Measurements from ENCODE around the gene PC. TPM values are rescaled to one million over a fixed set of nuclear protein-coding genes. Genes with fewer than 3 reads are reported as not detected.

Gene PC
- total RNA-seq, 1 experiment from 2014 or later, result 24.5 TPM

- intact Hi-C loops (cut with micrococcal nuclease), result loop anchor here (2.0 kb wide), 2 partner anchors 21 to 87 kb away; no protein-coding TSS in a partner anchor
These were observed 122.3 kb downstream of the PC start for GRCh38 chr11:66835768-66836405.

GRCh38 chr11:66834943-66835342 lies 123.2 kb downstream of the PC start:
- CTCF ChIA-PET, result interaction anchor here (0.6 to 1.0 kb wide), 4 partner anchors 20 to 157 kb away, joined by 4 to 7 read pairs (median 4); partner anchors contain the start of gene RBM4B

More at GRCh38 chr11:66835768-66836405, 122.3 kb downstream of the PC start:
- no peaks in the 10 kb centered on the region for H3K9me3 ChIP-seq (ENCODE audit: low read length)
- no peak overlapping the region for H3K27ac ChIP-seq (ENCODE audit: low read length)
- no TSS peak for BruUV-seq (replicated peaks)
- no peaks in the 10 kb centered on the region for H3K27me3 ChIP-seq (ENCODE audit: low read length)
- peaks cover 10% of the 10 kb centered on the region for H3K4me1 ChIP-seq (ENCODE audit: insufficient read depth, low read length)
- TF ChIP-seq EZH2phosphoT487 (IDR thresholded peaks at IDR 0.05; ENCODE audit: borderline replicate concordance, low read length), result no peak
- no peak for TF ChIP-seq CTCF (conservative IDR thresholded peaks at IDR 0.05; ENCODE audit: low read depth, low read length)
- TF ChIP-seq EZH2 (IDR thresholded peaks at IDR 0.05; ENCODE audit: low read length, unreplicated experiment), result no peak
- peaks cover 7% of the 10 kb centered on the region; the same call in 1 of the 2 replicates for H3K36me3 ChIP-seq (ENCODE audit: low read depth, low read length)
- H2AFZ ChIP-seq (ENCODE audit: low read length), result no peak overlapping the region
- H3K9ac ChIP-seq (ENCODE audit: low read length), result no peak overlapping the region
- H3K4me3 ChIP-seq (ENCODE audit: low read length), result no peak overlapping the region
- POLR2A ChIA-PET (ENCODE audit: unreplicated experiment), result no interaction called here
- H3K79me2 ChIP-seq (ENCODE audit: low read length), result no peaks in the 10 kb centered on the region
- DNase-seq (no peak), ATAC-seq (no peak)
- peaks cover 3% of the 10 kb centered on the region for H3F3A ChIP-seq (ENCODE audit: low read length, unreplicated experiment)
- H3K9me2 ChIP-seq (replicated peaks; ENCODE audit: low read length), result no peaks in the 10 kb centered on the region
- CTCF ChIA-PET, result no interaction called here
- no peaks in the 10 kb centered on the region for H4K20me1 ChIP-seq (ENCODE audit: low read length)
- no peak overlapping the region for H3K4me2 ChIP-seq (ENCODE audit: low read length)

More at GRCh38 chr11:66834943-66835342, 123.2 kb downstream of the PC start:
- H3K27me3 ChIP-seq (ENCODE audit: low read length), result no peaks in the 10 kb centered on the region
- peaks cover 9% of the 10 kb centered on the region for H3F3A ChIP-seq (ENCODE audit: low read length, unreplicated experiment)
- no peak overlapping the region for H3K27ac ChIP-seq (ENCODE audit: low read length)
- no peaks in the 10 kb centered on the region for H3K79me2 ChIP-seq (ENCODE audit: low read length)
- BruUV-seq (replicated peaks), result no TSS peak
- no peak for TF ChIP-seq EZH2 (IDR thresholded peaks at IDR 0.05; ENCODE audit: low read length, unreplicated experiment)
- TF ChIP-seq CTCF (conservative IDR thresholded peaks at IDR 0.05; ENCODE audit: low read depth, low read length), result no peak
- no peak for TF ChIP-seq EZH2phosphoT487 (IDR thresholded peaks at IDR 0.05; ENCODE audit: borderline replicate concordance, low read length)
- H3K4me3 ChIP-seq (ENCODE audit: low read length), result no peak overlapping the region
- intact Hi-C loops (cut with micrococcal nuclease), result loop anchor here (1.0 to 5.0 kb wide), 4 partner anchors 20 to 141 kb away; no protein-coding TSS in a partner anchor
- H3K4me1 ChIP-seq (ENCODE audit: insufficient read depth, low read length), result peaks cover 10% of the 10 kb centered on the region
- no peaks in the 10 kb centered on the region for H3K9me2 ChIP-seq (replicated peaks; ENCODE audit: low read length)
- H4K20me1 ChIP-seq (ENCODE audit: low read length), result no peaks in the 10 kb centered on the region
- ATAC-seq (no peak), DNase-seq (no peak)
- H3K36me3 ChIP-seq (ENCODE audit: low read depth, low read length), result peaks cover 9% of the 10 kb centered on the region; the same call in 1 of the 2 replicates
- no peak overlapping the region for H3K4me2 ChIP-seq (ENCODE audit: low read length)
- no peak overlapping the region for H2AFZ ChIP-seq (ENCODE audit: low read length)
- POLR2A ChIA-PET (ENCODE audit: unreplicated experiment), result interaction anchor here (0.5 kb wide), 1 partner anchor 1914 kb away, joined by 11 read pairs; no protein-coding TSS in a partner anchor
- no peak overlapping the region for H3K9ac ChIP-seq (ENCODE audit: low read length)
- H3K9me3 ChIP-seq (ENCODE audit: low read length), result no peaks in the 10 kb centered on the region

All from PC-3 (cell line).